GM18907 (cell line): ENCODE results near the gene SERPINA4.

Source experiments
- ATAC-seq: cut with Tn5 transposase; IDR thresholded peaks from one replicate; pipeline ENCODE4 v1.9.1; 2021; ENCODE audit warnings: mild to moderate bottlenecking, moderate library complexity; ENCODE audit not compliant: unreplicated experiment

Gene SERPINA4

GRCh38 chr14:94613720-94614644 is 52.7 kb downstream of the SERPINA4 start:
- ATAC-seq: no peak

- ATAC-seq: no peak
These were observed 53.6 kb downstream of the SERPINA4 start for GRCh38 chr14:94614802-94615201.

GRCh38 chr14:94615254-94615653 is 54.0 kb downstream of the SERPINA4 start:
- ATAC-seq: no peak

- no peak for ATAC-seq
These were observed 54.8 kb downstream of the SERPINA4 start for GRCh38 chr14:94615823-94616570.

- ATAC-seq: no peak
These were observed 56.2 kb downstream of the SERPINA4 start for GRCh38 chr14:94617366-94617941.

GRCh38 chr14:94617988-94618822 is 57.0 kb downstream of the SERPINA4 start:
- no peak for ATAC-seq

- ATAC-seq: no peak
These were observed 58.1 kb downstream of the SERPINA4 start for GRCh38 chr14:94619297-94619696.
